ENCODE results near the gene TMEM271. TPM values are rescaled to one million over a fixed set of nuclear protein-coding genes. Genes with fewer than 3 reads are reported as not detected.
"Not testable (repeated sequence)": the region's sequence is repeated elsewhere in the genome, so short reads cannot be mapped to it uniquely, and the experiment has no call there.

TMEM271 gene
- total and polyA plus RNA-seq, 2 donors (not counting 1 experiment from before 2014, with no cell fraction given), result not detected

GRCh38 chr4:552019-552418 is 24.1 kb downstream of the TMEM271 start:
- peaks cover 3% of the 10 kb centered on the region for H3K27me3 ChIP-seq (ENCODE audit: control insufficient read depth, insufficient read depth, low read length)
- H3K36me3 ChIP-seq (ENCODE audit: control insufficient read depth, insufficient read depth, low read length), result no peaks in the 10 kb centered on the region
- H3K4me1 ChIP-seq (ENCODE audit: control insufficient read depth, extremely low read depth, insufficient read depth, low read length), result no peaks in the 10 kb centered on the region
- H3K9me3 ChIP-seq (ENCODE audit: control insufficient read depth, insufficient read depth, low read depth, low read length), result no peaks in the 10 kb centered on the region
- H3K4me3 ChIP-seq (replicated peaks in 1 of 4; ENCODE audit: control extremely low read depth in 1 of 4, insufficient read depth in 1 of 4, low read depth in 3 of 4, low read length in 4 of 4), result no peak overlapping the region
- H2AFZ ChIP-seq (ENCODE audit: low read length), result no peak overlapping the region
- DNase-seq (ENCODE audit: low read depth in 2 of 2), result no peak
- TF ChIP-seq EZH2 (IDR thresholded peaks at IDR 0.05; ENCODE audit: low read length, missing control alignments), result no peak
- no peak for TF ChIP-seq CTCF (conservative IDR thresholded peaks at IDR 0.05 in 1 of 2, IDR thresholded peaks at IDR 0.05 in 1 of 2; ENCODE audit: low read depth in 1 of 2, low read length in 2 of 2)
- H3K9ac ChIP-seq (ENCODE audit: insufficient read depth, low read length), result no peak overlapping the region
- H3K27ac ChIP-seq (ENCODE audit: insufficient read depth, low read length), result no peak overlapping the region
- H4K20me1 ChIP-seq (ENCODE audit: control insufficient read depth, extremely low read depth, insufficient read depth, low read length), result no peaks in the 10 kb centered on the region
- H3K4me2 ChIP-seq (ENCODE audit: extremely low read depth, insufficient read depth, low read length), result no peak overlapping the region
- no peaks in the 10 kb centered on the region for H3K79me2 ChIP-seq (ENCODE audit: control insufficient read depth, insufficient read depth, low read length)

GRCh38 chr4:550268-550667 is 25.8 kb downstream of the TMEM271 start:
- not testable (repeated sequence) for H4K20me1 ChIP-seq (ENCODE audit: control insufficient read depth, extremely low read depth, insufficient read depth, low read length); H3K4me1 ChIP-seq (ENCODE audit: control insufficient read depth, extremely low read depth, insufficient read depth, low read length); H3K9me3 ChIP-seq (ENCODE audit: control insufficient read depth, insufficient read depth, low read depth, low read length); H3K4me3 ChIP-seq (replicated peaks in 1 of 4; ENCODE audit: control extremely low read depth in 1 of 4, insufficient read depth in 1 of 4, low read depth in 3 of 4, low read length in 4 of 4); H3K9ac ChIP-seq (ENCODE audit: insufficient read depth, low read length); H3K36me3 ChIP-seq (ENCODE audit: control insufficient read depth, insufficient read depth, low read length); H2AFZ ChIP-seq (ENCODE audit: low read length); H3K27me3 ChIP-seq (ENCODE audit: control insufficient read depth, insufficient read depth, low read length); DNase-seq (ENCODE audit: low read depth in 2 of 2); H3K79me2 ChIP-seq (ENCODE audit: control insufficient read depth, insufficient read depth, low read length); H3K4me2 ChIP-seq (ENCODE audit: extremely low read depth, insufficient read depth, low read length); H3K27ac ChIP-seq (ENCODE audit: insufficient read depth, low read length)

GRCh38 chr4:548976-549375 is 27.1 kb downstream of the TMEM271 start:
- H3K4me3 ChIP-seq (replicated peaks in 1 of 4; ENCODE audit: control extremely low read depth in 1 of 4, insufficient read depth in 1 of 4, low read depth in 3 of 4, low read length in 4 of 4), result no peak overlapping the region
- no peaks in the 10 kb centered on the region for H3K27me3 ChIP-seq (ENCODE audit: control insufficient read depth, insufficient read depth, low read length)
- H3K9ac ChIP-seq (ENCODE audit: insufficient read depth, low read length), result no peak overlapping the region
- no peaks in the 10 kb centered on the region for H3K9me3 ChIP-seq (ENCODE audit: control insufficient read depth, insufficient read depth, low read depth, low read length)
- no peaks in the 10 kb centered on the region for H3K79me2 ChIP-seq (ENCODE audit: control insufficient read depth, insufficient read depth, low read length)
- no peak for TF ChIP-seq CTCF (conservative IDR thresholded peaks at IDR 0.05 in 1 of 2, IDR thresholded peaks at IDR 0.05 in 1 of 2; ENCODE audit: low read depth in 1 of 2, low read length in 2 of 2)
- no peak for TF ChIP-seq EZH2 (IDR thresholded peaks at IDR 0.05; ENCODE audit: low read length, missing control alignments)
- H4K20me1 ChIP-seq (ENCODE audit: control insufficient read depth, extremely low read depth, insufficient read depth, low read length), result no peaks in the 10 kb centered on the region
- H3K36me3 ChIP-seq (ENCODE audit: control insufficient read depth, insufficient read depth, low read length), result no peaks in the 10 kb centered on the region
- no peaks in the 10 kb centered on the region for H3K4me1 ChIP-seq (ENCODE audit: control insufficient read depth, extremely low read depth, insufficient read depth, low read length)
- H3K4me2 ChIP-seq (ENCODE audit: extremely low read depth, insufficient read depth, low read length), result no peak overlapping the region
- no peak overlapping the region for H3K27ac ChIP-seq (ENCODE audit: insufficient read depth, low read length)
- DNase-seq (ENCODE audit: low read depth in 2 of 2), result peak in 1 of 2 donors; percentile 2
- no peak overlapping the region for H2AFZ ChIP-seq (ENCODE audit: low read length)
